DMS153 treated with DMSO at 0.1 percent for 48 hours (cell line): ENCODE measurements around the gene ZFYVE28.
"Not testable (repeated sequence)": the region's sequence is repeated elsewhere in the genome, so short reads cannot be mapped to it uniquely, and the experiment has no call there.

ENCODE experiments used
- DNase-seq: peaks from one replicate; lab custom pipeline; 2025; ENCODE audit not compliant: unreplicated experiment; lab: John Stamatoyannopoulos, UW

ZFYVE28 gene

GRCh38 chr4:2393353-2394270 is 24.8 kb downstream of the ZFYVE28 start:
- no peak for DNase-seq

- no peak for DNase-seq
Measured at GRCh38 chr4:2390784-2391421, 27.5 kb downstream of the ZFYVE28 start.

GRCh38 chr4:2390146-2390545 is 28.3 kb downstream of the ZFYVE28 start:
- no peak for DNase-seq

- no peak for DNase-seq
Measured at GRCh38 chr4:2389691-2390090, 28.8 kb downstream of the ZFYVE28 start.

GRCh38 chr4:2388429-2389182 is 29.8 kb downstream of the ZFYVE28 start:
- DNase-seq = no peak

- DNase-seq = no peak
Measured at GRCh38 chr4:2387829-2388228, 30.6 kb downstream of the ZFYVE28 start.

GRCh38 chr4:2387218-2387617 is 31.2 kb downstream of the ZFYVE28 start:
- no peak for DNase-seq

GRCh38 chr4:2386717-2387116 is 31.7 kb downstream of the ZFYVE28 start:
- no peak for DNase-seq

- DNase-seq = no peak
Measured at GRCh38 chr4:2385516-2385915, 32.9 kb downstream of the ZFYVE28 start.

- no peak for DNase-seq
Measured at GRCh38 chr4:2384245-2384644, 34.2 kb downstream of the ZFYVE28 start.

- DNase-seq = no peak
Measured at GRCh38 chr4:2383760-2384159, 34.7 kb downstream of the ZFYVE28 start.

GRCh38 chr4:2383220-2383631 is 35.2 kb downstream of the ZFYVE28 start:
- not testable (repeated sequence) for DNase-seq

GRCh38 chr4:2382769-2383202 is 35.7 kb downstream of the ZFYVE28 start:
- DNase-seq = not testable (repeated sequence)

GRCh38 chr4:2380589-2380988 is 37.9 kb downstream of the ZFYVE28 start:
- DNase-seq = not testable (repeated sequence)

GRCh38 chr4:2378898-2379297 is 39.5 kb downstream of the ZFYVE28 start:
- DNase-seq = no peak

GRCh38 chr4:2378401-2378800 is 40.0 kb downstream of the ZFYVE28 start:
- no peak for DNase-seq

- DNase-seq = no peak
Measured at GRCh38 chr4:2377241-2377640, 41.2 kb downstream of the ZFYVE28 start.

- no peak for DNase-seq
Measured at GRCh38 chr4:2375427-2375826, 43.0 kb downstream of the ZFYVE28 start.

- DNase-seq = no peak
Measured at GRCh38 chr4:2373532-2373931, 44.9 kb downstream of the ZFYVE28 start.

GRCh38 chr4:2372488-2373030 is 45.9 kb downstream of the ZFYVE28 start:
- no peak for DNase-seq

- DNase-seq = no peak
Measured at GRCh38 chr4:2371765-2372487, 46.5 kb downstream of the ZFYVE28 start.
